SU-DHL-6 (cell line): ENCODE results near the gene KRTAP4-5.

Source experiments
- EZH2phosphoT487 ChIP-seq: fragments of 200-600 bp; sonication (generic), shearing (Covaris generic); conservative IDR thresholded peaks from 2 replicates; pipeline ENCODE4 v1.6.1; 2018; ENCODE audit warnings: mild to moderate bottlenecking, antibody characterized with exemption, low read length, moderate library complexity, mixed read lengths
- TF ChIP-seq, protein P1 (sequence below): fragments of 200-600 bp; sonication (generic); IDR thresholded peaks from one replicate; pipeline ENCODE4 v1.5.1; 2017; ENCODE audit warnings: antibody characterized with exemption, mild to moderate bottlenecking, low read length, moderate library complexity; ENCODE audit not compliant: insufficient read depth, poor library complexity, severe bottlenecking

DNA sequence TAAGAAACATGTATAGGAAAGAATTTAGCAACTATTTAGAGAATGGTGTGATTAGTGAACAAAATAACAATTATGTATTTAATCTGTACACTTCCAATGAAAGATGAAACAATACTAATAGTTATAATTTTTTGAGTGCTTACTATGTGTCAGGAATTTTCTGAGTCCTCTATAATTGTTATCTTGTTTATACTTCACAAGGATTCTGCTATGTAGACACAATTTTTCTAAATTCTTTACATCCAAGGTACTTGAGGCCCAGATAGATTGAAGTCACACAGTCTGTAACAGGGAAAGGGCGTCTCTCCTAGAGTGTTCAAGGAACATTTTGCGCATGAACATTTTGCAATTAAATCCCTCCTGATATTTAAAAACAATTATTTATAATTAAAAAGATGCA is 24.6 kb downstream of the KRTAP4-5 start:
- no peak for TF ChIP-seq EZH2phosphoT487
- TF ChIP-seq, protein P1, sequence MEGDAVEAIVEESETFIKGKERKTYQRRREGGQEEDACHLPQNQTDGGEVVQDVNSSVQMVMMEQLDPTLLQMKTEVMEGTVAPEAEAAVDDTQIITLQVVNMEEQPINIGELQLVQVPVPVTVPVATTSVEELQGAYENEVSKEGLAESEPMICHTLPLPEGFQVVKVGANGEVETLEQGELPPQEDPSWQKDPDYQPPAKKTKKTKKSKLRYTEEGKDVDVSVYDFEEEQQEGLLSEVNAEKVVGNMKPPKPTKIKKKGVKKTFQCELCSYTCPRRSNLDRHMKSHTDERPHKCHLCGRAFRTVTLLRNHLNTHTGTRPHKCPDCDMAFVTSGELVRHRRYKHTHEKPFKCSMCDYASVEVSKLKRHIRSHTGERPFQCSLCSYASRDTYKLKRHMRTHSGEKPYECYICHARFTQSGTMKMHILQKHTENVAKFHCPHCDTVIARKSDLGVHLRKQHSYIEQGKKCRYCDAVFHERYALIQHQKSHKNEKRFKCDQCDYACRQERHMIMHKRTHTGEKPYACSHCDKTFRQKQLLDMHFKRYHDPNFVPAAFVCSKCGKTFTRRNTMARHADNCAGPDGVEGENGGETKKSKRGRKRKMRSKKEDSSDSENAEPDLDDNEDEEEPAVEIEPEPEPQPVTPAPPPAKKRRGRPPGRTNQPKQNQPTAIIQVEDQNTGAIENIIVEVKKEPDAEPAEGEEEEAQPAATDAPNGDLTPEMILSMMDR, result no peak
